KOPT-K1 (cell line): ENCODE results near the gene ALDH4A1.

Experiments
- H3K27ac ChIP-seq: fragments of 200-600 bp; sonication (generic); 2 replicates; pipeline ENCODE4 v1.5.1; 2016; ENCODE audit warnings: antibody characterized with exemption, mild to moderate bottlenecking, low read depth, low read length; ENCODE audit not compliant: poor library complexity, severe bottlenecking
- H3K36me3 ChIP-seq: fragments of 200-600 bp; sonication (generic); 2 replicates; pipeline ENCODE4 v1.5.1; 2017; ENCODE audit warnings: antibody characterized with exemption, mild to moderate bottlenecking, low read length, moderate library complexity; ENCODE audit not compliant: insufficient read depth
- H3K9me3 ChIP-seq: fragments of 200-600 bp; sonication (generic); 2 replicates; pipeline ENCODE4 v1.5.1; 2017; ENCODE audit warnings: antibody characterized with exemption, low read length, mild to moderate bottlenecking; ENCODE audit not compliant: insufficient read depth, poor library complexity, severe bottlenecking

The ALDH4A1 gene

GRCh38 chr1:18919197-18919905, 17.0 kb upstream of the ALDH4A1 start:
- no peaks in the 10 kb centered on the region for H3K36me3 ChIP-seq
- H3K9me3 ChIP-seq: no peaks in the 10 kb centered on the region
- H3K27ac ChIP-seq: no peak overlapping the region

GRCh38 chr1:18918417-18918816, 16.1 kb upstream of the ALDH4A1 start:
- Histone ChIP-seq H3K27ac (no peak overlapping the region), H3K9me3 (no peaks in the 10 kb centered on the region), H3K36me3 (no peaks in the 10 kb centered on the region)

- Histone ChIP-seq H3K9me3 (no peaks in the 10 kb centered on the region), H3K36me3 (no peaks in the 10 kb centered on the region), H3K27ac (no peak overlapping the region)
These were observed 14.9 kb upstream of the ALDH4A1 start for GRCh38 chr1:18917071-18917799.

- no peak overlapping the region for H3K27ac ChIP-seq
- H3K36me3 ChIP-seq: no peaks in the 10 kb centered on the region
These were observed 13.0 kb upstream of the ALDH4A1 start for GRCh38 chr1:18915341-18915740.

GRCh38 chr1:18913065-18913835, 10.9 kb upstream of the ALDH4A1 start:
- no peak overlapping the region for H3K27ac ChIP-seq
- H3K36me3 ChIP-seq: no peaks in the 10 kb centered on the region
- no peaks in the 10 kb centered on the region for H3K9me3 ChIP-seq

More at GRCh38 chr1:18915341-18915740, 13.0 kb upstream of the ALDH4A1 start:
- no peaks in the 10 kb centered on the region for H3K9me3 ChIP-seq

- no peak overlapping the region for H3K27ac ChIP-seq
- no peaks in the 10 kb centered on the region for H3K36me3 ChIP-seq
- H3K9me3 ChIP-seq: no peaks in the 10 kb centered on the region
These were observed 10.2 kb upstream of the ALDH4A1 start for GRCh38 chr1:18912550-18912949.

GRCh38 chr1:18908911-18909771, 6.8 kb upstream of the ALDH4A1 start:
- Histone ChIP-seq H3K36me3 (no peaks in the 10 kb centered on the region), H3K27ac (no peak overlapping the region), H3K9me3 (no peaks in the 10 kb centered on the region)

- Histone ChIP-seq H3K36me3 (no peaks in the 10 kb centered on the region), H3K27ac (peak overlapping the region; percentile 32)
These were observed 5.8 kb upstream of the ALDH4A1 start for GRCh38 chr1:18907917-18908845.

GRCh38 chr1:18907021-18907916, 4.9 kb upstream of the ALDH4A1 start:
- peak overlapping the region; percentile 32 for H3K27ac ChIP-seq
- H3K36me3 ChIP-seq: no peaks in the 10 kb centered on the region
- H3K9me3 ChIP-seq: no peaks in the 10 kb centered on the region

More at GRCh38 chr1:18907917-18908845, 5.8 kb upstream of the ALDH4A1 start:
- H3K9me3 ChIP-seq: no peaks in the 10 kb centered on the region

- peak overlapping the region; percentile 61 for H3K27ac ChIP-seq
- no peaks in the 10 kb centered on the region for H3K36me3 ChIP-seq
- no peaks in the 10 kb centered on the region for H3K9me3 ChIP-seq
These were observed 969 bp upstream of the ALDH4A1 start for GRCh38 chr1:18903291-18903756.

- Histone ChIP-seq H3K9me3 (no peaks in the 10 kb centered on the region), H3K27ac (peak overlapping the region; percentile 61), H3K36me3 (no peaks in the 10 kb centered on the region)
These were observed 318 bp downstream of the ALDH4A1 start for GRCh38 chr1:18901952-18902522.

- no peaks in the 10 kb centered on the region for H3K9me3 ChIP-seq
- no peak overlapping the region for H3K27ac ChIP-seq
- H3K36me3 ChIP-seq: no peaks in the 10 kb centered on the region
These were observed 1.0 kb downstream of the ALDH4A1 start for GRCh38 chr1:18901147-18901951.
